HUES64 (cell line): ENCODE results near the gene UBQLN3.

Experiments used
- H3K27ac ChIP-seq: 2 replicates; pipeline ENCODE4 v1.7.0; 2013; ENCODE audit warnings: low read depth, low read length, inconsistent platforms
- H3K27me3 ChIP-seq: 2 replicates; pipeline ENCODE4 v1.6.1; 2013; ENCODE audit warnings: mild to moderate bottlenecking, low read length; ENCODE audit not compliant: insufficient read depth
- H3K36me3 ChIP-seq: 2 replicates; pipeline ENCODE4 v1.6.1; 2013; ENCODE audit warnings: mild to moderate bottlenecking, low read length; ENCODE audit not compliant: insufficient read depth
- H3K4me1 ChIP-seq: 2 replicates; pipeline ENCODE4 v1.6.1; 2013; ENCODE audit warnings: mild to moderate bottlenecking, low read length, moderate library complexity; ENCODE audit not compliant: insufficient read depth
- H3K4me3 ChIP-seq: 2 replicates; pipeline ENCODE4 v1.5.1; 2013; ENCODE audit warnings: mild to moderate bottlenecking, low read length, moderate library complexity
- H3K9ac ChIP-seq: 2 replicates; pipeline ENCODE4 v1.6.1; 2013; ENCODE audit warnings: mild to moderate bottlenecking, low read depth, low read length
- H3K9me3 ChIP-seq: 2 replicates; pipeline ENCODE4 v1.6.1; 2013; ENCODE audit warnings: low read depth, low read length; ENCODE audit not compliant: insufficient read depth
- WGBS: fragments of 150-250, 120-280 bp; methylation state at CpG from one replicate; pipeline ENCODE4 v1.1.7; 2013; ENCODE audit warnings: missing lambda C conversion rate; 5-methylcytosine and 5-hydroxymethylcytosine counted together

UBQLN3 gene

GRCh38 chr11:5505363-5506048, 4.3 kb downstream of the UBQLN3 start:
- Histone ChIP-seq H3K9me3 (no peaks in the 10 kb centered on the region), H3K4me1 (no peaks in the 10 kb centered on the region), H3K36me3 (no peaks in the 10 kb centered on the region), H3K27ac (no peak overlapping the region), H3K27me3 (no peaks in the 10 kb centered on the region), H3K9ac (no peak overlapping the region), H3K4me3 (no peak overlapping the region)
- 94% methylated on average over 9 of the region's 9 CpGs for WGBS

GRCh38 chr11:5504403-5504921, 5.3 kb downstream of the UBQLN3 start:
- Histone ChIP-seq H3K9me3 (no peaks in the 10 kb centered on the region), H3K36me3 (no peaks in the 10 kb centered on the region), H3K27me3 (no peaks in the 10 kb centered on the region), H3K27ac (no peak overlapping the region), H3K4me3 (no peak overlapping the region), H3K4me1 (no peaks in the 10 kb centered on the region), H3K9ac (no peak overlapping the region)
- 96% methylated on average over 2 of the region's 2 CpGs for WGBS

DNA sequence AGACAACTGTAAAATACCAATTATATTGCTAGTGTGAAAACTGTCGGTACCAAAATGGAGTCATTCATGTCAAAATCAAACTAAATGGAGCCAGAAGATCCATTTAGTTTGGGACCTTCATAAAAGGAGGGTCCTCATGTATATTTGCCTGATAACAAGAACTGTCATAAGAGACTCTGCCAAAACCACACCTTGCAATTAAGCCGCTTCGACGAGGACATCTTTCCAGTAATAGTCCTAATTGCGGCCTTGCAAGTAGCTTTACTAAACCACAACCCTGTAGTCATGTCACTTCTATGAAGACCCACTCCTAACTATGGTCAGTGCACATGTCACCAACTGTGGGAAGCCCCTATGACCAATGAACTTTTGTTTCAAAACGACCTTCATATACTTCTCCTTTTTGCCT, 9.4 kb downstream of the UBQLN3 start:
- H3K27ac ChIP-seq, result no peak overlapping the region
- no peaks in the 10 kb centered on the region for H3K9me3 ChIP-seq
- no peaks in the 10 kb centered on the region for H3K4me1 ChIP-seq
- H3K27me3 ChIP-seq, result no peaks in the 10 kb centered on the region
- H3K4me3 ChIP-seq, result no peak overlapping the region
- H3K9ac ChIP-seq, result no peak overlapping the region
- H3K36me3 ChIP-seq, result no peaks in the 10 kb centered on the region
- 99% methylated on average over 6 of the region's 6 CpGs for WGBS

GRCh38 chr11:5499671-5500070, 10.1 kb downstream of the UBQLN3 start:
- H3K27ac ChIP-seq, result no peak overlapping the region
- 90% methylated on average over 2 of the region's 2 CpGs for WGBS
- H3K27me3 ChIP-seq, result no peaks in the 10 kb centered on the region
- H3K4me1 ChIP-seq, result no peaks in the 10 kb centered on the region
- no peaks in the 10 kb centered on the region for H3K36me3 ChIP-seq
- H3K9me3 ChIP-seq, result no peaks in the 10 kb centered on the region
- H3K4me3 ChIP-seq, result no peak overlapping the region
- H3K9ac ChIP-seq, result no peak overlapping the region

DNA sequence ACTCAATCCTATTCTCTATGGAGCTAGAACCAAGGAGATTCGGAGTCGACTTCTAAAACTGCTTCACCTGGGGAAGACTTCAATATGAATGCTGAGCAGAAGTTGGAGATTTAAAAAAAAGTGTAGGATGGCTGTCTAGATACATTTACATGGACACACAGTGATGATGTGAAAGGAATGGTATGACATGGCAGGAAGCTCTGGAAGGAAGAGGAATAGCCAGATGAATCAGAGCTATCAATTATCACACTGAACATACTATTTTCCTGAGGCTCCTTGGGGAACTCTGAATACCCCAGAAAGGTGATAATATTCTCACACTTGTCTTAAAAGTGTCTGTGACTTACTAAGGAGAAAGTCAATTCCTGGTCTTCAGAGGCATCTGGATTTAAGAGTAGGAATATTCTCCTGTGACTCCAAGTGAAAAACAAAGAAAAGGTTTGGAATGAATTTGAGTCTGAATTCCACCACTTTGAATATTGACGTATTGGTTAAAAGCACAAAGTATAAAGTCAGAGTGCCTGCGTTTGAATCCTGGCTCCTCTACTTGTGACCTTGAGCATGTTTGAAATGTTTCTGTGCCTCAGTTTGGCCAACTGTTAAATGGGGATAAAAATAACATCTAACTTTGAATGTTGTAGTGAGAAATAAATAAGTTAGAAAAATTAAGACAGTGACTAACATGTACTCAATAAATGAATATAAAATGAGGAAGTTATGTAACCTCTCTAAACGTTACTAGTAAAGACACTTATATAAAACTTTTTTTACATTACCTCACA, 20.0 kb downstream of the UBQLN3 start:
- no peaks in the 10 kb centered on the region for H3K4me1 ChIP-seq
- 70% methylated on average over 4 of the region's 5 CpGs for WGBS
- H3K27me3 ChIP-seq, result no peaks in the 10 kb centered on the region
- no peaks in the 10 kb centered on the region for H3K36me3 ChIP-seq
- no peak overlapping the region for H3K27ac ChIP-seq
- H3K9me3 ChIP-seq, result no peaks in the 10 kb centered on the region
- no peak overlapping the region for H3K4me3 ChIP-seq
- no peak overlapping the region for H3K9ac ChIP-seq

- no peaks in the 10 kb centered on the region for H3K9me3 ChIP-seq
- H3K4me1 ChIP-seq, result no peaks in the 10 kb centered on the region
- no peak overlapping the region for H3K9ac ChIP-seq
- 93% methylated on average over 4 of the region's 4 CpGs for WGBS
- no peak overlapping the region for H3K27ac ChIP-seq
- H3K27me3 ChIP-seq, result no peaks in the 10 kb centered on the region
- H3K4me3 ChIP-seq, result no peak overlapping the region
- H3K36me3 ChIP-seq, result no peaks in the 10 kb centered on the region
Observed at GRCh38 chr11:5488798-5489399, 20.9 kb downstream of the UBQLN3 start.

- no peak within 1 kb of the TSS for H3K4me3 ChIP-seq
- no peaks in the 10 kb centered on the region for H3K9me3 ChIP-seq
- no peaks in the 10 kb centered on the region for H3K36me3 ChIP-seq
- H3K27ac ChIP-seq, result no peak within 1 kb of the TSS
- no peaks in the 10 kb centered on the region for H3K4me1 ChIP-seq
- H3K9ac ChIP-seq, result no peak within 1 kb of the TSS
- no peaks in the 10 kb centered on the region for H3K27me3 ChIP-seq
Observed at GRCh38 chr11:5488385-5488784, 21.4 kb downstream of the UBQLN3 start, which contains the start of gene OR52D1. Gene OR52D1 (plus strand): TSS chr11:5488685. CDS start chr11:5488707, 22 bp downstream.

- Histone ChIP-seq H3K27ac (no peak overlapping the region), H3K27me3 (no peaks in the 10 kb centered on the region), H3K9me3 (no peaks in the 10 kb centered on the region), H3K4me1 (no peaks in the 10 kb centered on the region), H3K9ac (no peak overlapping the region), H3K4me3 (no peak overlapping the region), H3K36me3 (no peaks in the 10 kb centered on the region)
- 80% methylated on average over 2 of the region's 3 CpGs for WGBS
Observed at GRCh38 chr11:5486421-5486820, 23.3 kb downstream of the UBQLN3 start.

DNA sequence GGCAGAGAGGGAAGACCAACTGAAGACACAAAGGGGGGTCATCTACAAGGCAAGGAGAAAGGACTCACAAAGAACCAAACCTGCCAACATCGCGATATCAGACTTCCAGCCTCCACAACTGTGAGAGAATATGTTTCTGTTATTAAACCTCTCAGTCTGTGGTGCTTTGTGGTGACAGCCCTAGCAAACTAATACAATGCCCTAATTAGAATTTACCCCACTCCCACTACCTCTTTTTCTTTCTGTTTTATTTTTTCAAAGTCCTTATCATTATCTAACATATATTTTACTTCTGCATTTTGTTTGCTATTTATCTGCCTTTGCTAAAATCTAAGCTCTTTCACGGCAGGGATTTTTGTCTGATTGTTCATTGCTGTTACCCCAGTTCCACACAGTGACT, 23.8 kb downstream of the UBQLN3 start:
- H3K9me3 ChIP-seq, result no peaks in the 10 kb centered on the region
- no peak overlapping the region for H3K4me3 ChIP-seq
- H3K9ac ChIP-seq, result no peak overlapping the region
- no peaks in the 10 kb centered on the region for H3K4me1 ChIP-seq
- WGBS, result 94% methylated on average over 3 of the region's 3 CpGs
- H3K27ac ChIP-seq, result no peak overlapping the region
- no peaks in the 10 kb centered on the region for H3K27me3 ChIP-seq
- no peaks in the 10 kb centered on the region for H3K36me3 ChIP-seq

GRCh38 chr11:5476186-5476819, 33.5 kb downstream of the UBQLN3 start:
- no peak overlapping the region for H3K9ac ChIP-seq
- H3K27ac ChIP-seq, result no peak overlapping the region
- H3K36me3 ChIP-seq, result no peaks in the 10 kb centered on the region
- no peaks in the 10 kb centered on the region for H3K4me1 ChIP-seq
- H3K27me3 ChIP-seq, result no peaks in the 10 kb centered on the region
- 85% methylated on average over 1 of the region's 2 CpGs for WGBS
- H3K9me3 ChIP-seq, result no peaks in the 10 kb centered on the region
- H3K4me3 ChIP-seq, result no peak overlapping the region

DNA sequence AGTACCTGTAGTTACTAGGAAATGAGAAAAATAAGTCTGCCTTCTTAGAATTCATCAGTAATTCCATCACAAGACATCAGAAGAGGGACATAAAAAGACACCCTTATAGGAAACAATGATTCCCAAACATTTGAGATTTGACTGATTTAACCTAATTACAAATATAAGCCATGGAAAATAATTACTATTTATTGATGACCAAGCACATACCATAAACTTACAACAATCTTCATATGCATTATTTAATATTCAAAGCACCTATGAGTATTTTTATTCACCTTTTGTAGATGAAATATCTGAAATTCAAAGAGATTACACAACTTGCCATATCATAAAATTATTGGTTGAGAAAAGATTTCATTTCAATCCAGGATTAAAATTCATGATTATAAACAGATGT, 35.8 kb downstream of the UBQLN3 start:
- Histone ChIP-seq H3K9ac (no peak overlapping the region), H3K27ac (no peak overlapping the region), H3K9me3 (no peaks in the 10 kb centered on the region), H3K36me3 (no peaks in the 10 kb centered on the region), H3K4me3 (no peak overlapping the region), H3K27me3 (no peaks in the 10 kb centered on the region), H3K4me1 (no peaks in the 10 kb centered on the region)
